Astrocyte (in vitro differentiated cells and primary cell): ENCODE results near the gene KLHL22.

Experiments
- EZH2 ChIP-seq: IDR thresholded peaks from 2 replicates; pipeline ENCODE4 v1.6.1; 2012; ENCODE audit warnings: mild to moderate bottlenecking, low read length, inconsistent platforms; ENCODE audit not compliant: insufficient read depth
- TF ChIP-seq, protein P1 (sequence below): IDR thresholded peaks from 2 replicates; pipeline ENCODE4 v1.5.1; 2011; ENCODE audit warnings: low read depth, mild to moderate bottlenecking, inconsistent platforms, low read length, moderate library complexity; ENCODE audit not compliant: insufficient read depth

DNA sequence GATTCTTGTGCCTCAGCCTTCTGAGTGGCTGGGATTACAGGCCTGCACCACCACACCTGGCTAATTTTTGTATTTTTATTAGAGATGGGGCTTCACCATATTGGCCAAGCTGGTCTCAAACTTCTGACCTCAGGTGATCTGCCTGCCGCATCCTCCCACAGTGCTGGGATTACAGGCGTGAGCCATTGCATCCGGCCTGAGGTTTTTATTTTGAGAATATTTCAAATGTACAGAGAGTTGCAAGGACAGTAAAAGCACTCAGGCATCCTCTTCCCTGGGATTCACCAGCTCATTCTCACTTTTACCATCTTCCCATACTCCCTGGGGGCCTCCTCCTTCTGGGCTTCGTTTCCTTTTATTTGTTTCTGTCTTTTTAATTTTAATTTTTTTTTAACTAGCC is 24.0 kb upstream of the KLHL22 start:
- TF ChIP-seq, protein P1, sequence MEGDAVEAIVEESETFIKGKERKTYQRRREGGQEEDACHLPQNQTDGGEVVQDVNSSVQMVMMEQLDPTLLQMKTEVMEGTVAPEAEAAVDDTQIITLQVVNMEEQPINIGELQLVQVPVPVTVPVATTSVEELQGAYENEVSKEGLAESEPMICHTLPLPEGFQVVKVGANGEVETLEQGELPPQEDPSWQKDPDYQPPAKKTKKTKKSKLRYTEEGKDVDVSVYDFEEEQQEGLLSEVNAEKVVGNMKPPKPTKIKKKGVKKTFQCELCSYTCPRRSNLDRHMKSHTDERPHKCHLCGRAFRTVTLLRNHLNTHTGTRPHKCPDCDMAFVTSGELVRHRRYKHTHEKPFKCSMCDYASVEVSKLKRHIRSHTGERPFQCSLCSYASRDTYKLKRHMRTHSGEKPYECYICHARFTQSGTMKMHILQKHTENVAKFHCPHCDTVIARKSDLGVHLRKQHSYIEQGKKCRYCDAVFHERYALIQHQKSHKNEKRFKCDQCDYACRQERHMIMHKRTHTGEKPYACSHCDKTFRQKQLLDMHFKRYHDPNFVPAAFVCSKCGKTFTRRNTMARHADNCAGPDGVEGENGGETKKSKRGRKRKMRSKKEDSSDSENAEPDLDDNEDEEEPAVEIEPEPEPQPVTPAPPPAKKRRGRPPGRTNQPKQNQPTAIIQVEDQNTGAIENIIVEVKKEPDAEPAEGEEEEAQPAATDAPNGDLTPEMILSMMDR: no peak
- no peak for TF ChIP-seq EZH2
